Upper lobe of right lung (tissue), 1 donor: Measurements from ENCODE around the gene SPRR5. TPM values are rescaled to one million over a fixed set of nuclear protein-coding genes. Genes with fewer than 3 reads are reported as not detected.
A peak's percentile ranks its signal among the peaks of the same experiment; 100 is the strongest.

ENCODE experiments used
- ATAC-seq: fragments of 200-7000 bp; cut with Tn5 transposase; one replicate; pipeline ENCODE4 v1.9.1; 2020; ENCODE audit warnings: mild to moderate bottlenecking, moderate library complexity
- DNase-seq: peaks from one replicate; pipeline ENCODE4 v3.0.0-alpha.2; 2020
- H3K27ac ChIP-seq: fragments of 200-600 bp; one replicate; pipeline ENCODE4 v1.8.0; 2022
- H3K27me3 ChIP-seq: fragments of 200-600 bp; one replicate; pipeline ENCODE4 v1.8.0; 2022; ENCODE audit warnings: mild to moderate bottlenecking
- H3K36me3 ChIP-seq: fragments of 200-600 bp; one replicate; pipeline ENCODE4 v1.8.0; 2022
- H3K4me1 ChIP-seq: fragments of 200-600 bp; one replicate; pipeline ENCODE4 v1.8.0; 2022
- H3K4me3 ChIP-seq: fragments of 200-600 bp; one replicate; pipeline ENCODE4 v1.8.0; 2022; ENCODE audit warnings: mild to moderate bottlenecking
- H3K9me3 ChIP-seq: fragments of 200-600 bp; one replicate; pipeline ENCODE4 v1.8.0; 2022
- intact Hi-C: fragments of 100-400 bp; cut with DNase I; formaldehyde crosslinking; loops from one replicate; pipeline ENCODE4 v1.11.0; 2022
- total RNA-seq: library from RNA; stranded (reverse); fragmentation: NEBNext Ultra II Directional; extraction: Animal tissue kit (Norgen Biotek cat#: 25700); gene quantifications from one replicate; pipeline ENCODE4 v1.2.1, GENCODE V29; 2021
- TF ChIP-seq, protein P1 (sequence below): fragments of 200-600 bp; IDR thresholded peaks from one replicate; pipeline ENCODE4 v1.8.0; 2022; ENCODE audit warnings: antibody characterized with exemption
- donor health status: DM: no; HTN: yes; CAD: no; lungs with severe emphysema.

The SPRR5 gene
- total RNA-seq, 1 donor from 2014 or later = not detected

DNA sequence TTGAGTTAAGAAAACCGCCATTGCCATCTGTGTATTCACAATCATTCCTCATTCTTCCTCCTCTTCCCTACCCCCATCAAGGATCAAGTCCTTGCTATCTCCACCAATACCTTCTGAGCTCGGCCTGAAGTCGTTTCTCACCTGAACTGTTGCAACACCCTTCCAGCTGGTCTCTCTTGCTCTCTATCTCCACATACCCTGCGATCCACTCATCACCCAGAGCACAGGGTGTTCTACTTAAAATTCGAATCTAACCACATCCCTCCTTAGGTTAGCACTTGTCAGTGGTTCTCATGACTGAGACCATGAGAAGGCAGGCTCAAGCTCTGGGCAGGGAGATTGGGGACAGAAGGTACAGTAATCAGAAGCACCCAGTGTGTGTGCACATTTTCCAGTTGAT lies 34.1 kb upstream of the SPRR5 start:
- TF ChIP-seq, protein P1, sequence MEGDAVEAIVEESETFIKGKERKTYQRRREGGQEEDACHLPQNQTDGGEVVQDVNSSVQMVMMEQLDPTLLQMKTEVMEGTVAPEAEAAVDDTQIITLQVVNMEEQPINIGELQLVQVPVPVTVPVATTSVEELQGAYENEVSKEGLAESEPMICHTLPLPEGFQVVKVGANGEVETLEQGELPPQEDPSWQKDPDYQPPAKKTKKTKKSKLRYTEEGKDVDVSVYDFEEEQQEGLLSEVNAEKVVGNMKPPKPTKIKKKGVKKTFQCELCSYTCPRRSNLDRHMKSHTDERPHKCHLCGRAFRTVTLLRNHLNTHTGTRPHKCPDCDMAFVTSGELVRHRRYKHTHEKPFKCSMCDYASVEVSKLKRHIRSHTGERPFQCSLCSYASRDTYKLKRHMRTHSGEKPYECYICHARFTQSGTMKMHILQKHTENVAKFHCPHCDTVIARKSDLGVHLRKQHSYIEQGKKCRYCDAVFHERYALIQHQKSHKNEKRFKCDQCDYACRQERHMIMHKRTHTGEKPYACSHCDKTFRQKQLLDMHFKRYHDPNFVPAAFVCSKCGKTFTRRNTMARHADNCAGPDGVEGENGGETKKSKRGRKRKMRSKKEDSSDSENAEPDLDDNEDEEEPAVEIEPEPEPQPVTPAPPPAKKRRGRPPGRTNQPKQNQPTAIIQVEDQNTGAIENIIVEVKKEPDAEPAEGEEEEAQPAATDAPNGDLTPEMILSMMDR = no peak
- ATAC-seq = peak; percentile 63
- H3K27ac ChIP-seq = no peak overlapping the region

DNA sequence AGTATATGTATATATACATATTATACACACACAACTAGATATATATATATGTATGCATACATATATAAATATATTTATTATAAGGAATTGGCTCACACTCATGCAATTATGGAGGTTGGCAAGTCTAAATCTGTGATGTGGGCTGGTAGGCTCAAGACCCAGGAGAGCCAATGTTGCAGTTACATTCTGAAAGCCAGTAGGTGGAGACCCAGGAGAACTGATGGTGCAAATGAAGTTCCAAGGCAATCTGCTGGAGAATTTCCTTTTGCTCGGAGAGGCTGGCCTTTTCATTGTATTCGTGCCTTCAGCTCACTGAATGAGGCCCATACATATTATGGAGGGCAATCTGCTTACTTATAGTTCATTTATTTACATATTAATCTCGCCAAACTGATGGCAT lies 29.2 kb upstream of the SPRR5 start:
- DNase-seq (no peak), ATAC-seq (no peak)
- H3K36me3 ChIP-seq = no peaks in the 10 kb centered on the region
- no peak overlapping the region for H3K4me3 ChIP-seq
- H3K27me3 ChIP-seq = no peaks in the 10 kb centered on the region
- intact Hi-C loops = no loop called here
- no peaks in the 10 kb centered on the region for H3K4me1 ChIP-seq
- no peak overlapping the region for H3K27ac ChIP-seq
- no peaks in the 10 kb centered on the region for H3K9me3 ChIP-seq
- TF ChIP-seq, protein P1 = peak; percentile 16

More for the DNA sequence above, 34.1 kb upstream of the SPRR5 start:
- Histone ChIP-seq H3K4me1 (no peaks in the 10 kb centered on the region), H3K9me3 (no peaks in the 10 kb centered on the region), H3K27me3 (peaks cover 6% of the 10 kb centered on the region), H3K36me3 (no peaks in the 10 kb centered on the region), H3K4me3 (no peak overlapping the region)
- DNase-seq = no peak
- intact Hi-C loops = no loop called here

DNA sequence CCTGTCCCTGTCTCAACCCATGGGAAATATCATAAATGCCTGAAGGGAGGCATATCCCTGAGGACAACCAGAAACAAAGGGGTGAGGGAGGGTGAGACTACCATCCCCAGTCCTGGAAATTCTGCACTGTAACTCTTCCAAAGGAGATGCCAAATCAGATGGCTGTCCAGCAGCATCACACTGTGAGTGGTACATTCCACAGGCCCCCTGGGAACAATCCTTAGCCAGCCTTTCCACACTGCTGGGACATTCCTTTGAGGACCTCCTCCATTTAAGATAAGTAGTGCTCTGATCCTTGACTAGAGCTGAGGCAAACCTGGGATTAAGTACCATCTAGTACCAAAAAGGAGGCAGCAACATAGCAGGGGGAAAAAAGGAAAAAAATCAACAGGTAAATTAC lies 27.9 kb upstream of the SPRR5 start:
- TF ChIP-seq, protein P1 = no peak
- no peaks in the 10 kb centered on the region for H3K36me3 ChIP-seq
- H3K9me3 ChIP-seq = no peaks in the 10 kb centered on the region
- H3K4me3 ChIP-seq = no peak overlapping the region
- ATAC-seq (no peak), DNase-seq (no peak)
- intact Hi-C loops = no loop called here
- no peak overlapping the region for H3K27ac ChIP-seq
- no peaks in the 10 kb centered on the region for H3K27me3 ChIP-seq
- H3K4me1 ChIP-seq = no peaks in the 10 kb centered on the region

DNA sequence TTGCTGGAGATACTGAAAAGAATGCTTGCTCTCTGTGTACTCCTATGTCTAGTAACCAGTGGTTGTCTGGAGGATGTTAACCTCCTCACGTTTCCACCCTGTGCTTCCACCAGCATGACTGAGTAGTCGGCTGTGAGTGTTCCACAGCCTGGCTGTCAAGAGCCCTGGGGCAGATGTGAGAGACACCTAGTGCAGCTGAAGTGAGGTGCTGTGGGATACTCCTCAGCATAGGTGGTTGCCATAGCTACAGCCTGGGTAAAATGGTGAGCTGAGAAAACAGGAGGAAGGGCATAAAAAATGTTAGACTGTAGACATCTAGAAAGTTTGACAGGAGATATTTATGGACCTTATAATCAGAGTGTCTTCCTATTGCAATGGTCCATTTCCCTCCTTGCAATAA lies 22.8 kb upstream of the SPRR5 start:
- no peak for DNase-seq
- Histone ChIP-seq H3K9me3 (no peaks in the 10 kb centered on the region), H3K36me3 (no peaks in the 10 kb centered on the region), H3K27ac (no peak overlapping the region), H3K27me3 (no peaks in the 10 kb centered on the region), H3K4me1 (no peaks in the 10 kb centered on the region), H3K4me3 (no peak overlapping the region)
- TF ChIP-seq, protein P1 = no peak
- ATAC-seq = no peak
- intact Hi-C loops = no loop called here

DNA sequence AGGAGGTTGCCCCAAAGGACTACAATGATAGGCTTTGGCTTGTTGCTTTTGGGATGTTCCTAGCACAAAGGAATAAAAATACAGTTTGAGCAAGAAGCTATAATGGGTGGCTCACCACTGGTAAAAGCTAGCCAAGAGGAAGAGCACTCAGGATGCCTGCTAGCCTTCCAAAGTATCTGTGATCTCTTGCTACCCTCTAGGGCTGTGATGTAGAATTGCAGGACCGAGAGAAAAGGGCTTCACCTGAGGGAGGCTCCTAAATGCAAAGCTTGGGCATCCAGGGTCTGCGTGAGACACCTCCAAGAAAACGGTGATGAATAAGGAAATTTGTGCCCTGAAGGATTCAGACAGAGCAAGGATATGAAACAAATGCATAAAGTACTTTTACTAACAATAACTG lies 20.9 kb upstream of the SPRR5 start:
- TF ChIP-seq, protein P1 = no peak
- H3K36me3 ChIP-seq = no peaks in the 10 kb centered on the region
- no peak overlapping the region for H3K4me3 ChIP-seq
- H3K27me3 ChIP-seq = no peaks in the 10 kb centered on the region
- intact Hi-C loops = no loop called here
- ATAC-seq = peak; percentile 41
- H3K9me3 ChIP-seq = no peaks in the 10 kb centered on the region
- no peak overlapping the region for H3K27ac ChIP-seq
- DNase-seq = no peak
- no peaks in the 10 kb centered on the region for H3K4me1 ChIP-seq

DNA sequence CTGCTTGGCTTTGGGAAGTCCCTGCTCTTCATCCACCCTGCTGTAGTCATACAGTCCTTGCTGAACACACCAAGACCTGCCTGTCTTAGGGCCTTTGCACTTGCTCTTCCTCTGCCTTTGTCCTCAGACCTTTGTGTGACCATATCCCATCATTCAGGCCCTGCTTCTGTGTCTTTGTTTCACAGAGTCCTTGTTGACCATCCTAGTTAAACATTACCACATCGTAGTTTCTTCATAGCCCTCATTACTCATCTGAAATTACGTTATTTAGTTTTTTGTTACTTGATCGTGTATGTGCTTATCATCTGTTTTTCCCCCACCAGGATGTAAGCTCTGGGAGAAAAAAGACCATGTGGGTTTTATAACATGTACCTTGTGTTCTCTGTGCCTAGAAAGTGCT lies 18.3 kb upstream of the SPRR5 start:
- intact Hi-C loops = no loop called here
- Histone ChIP-seq H3K27ac (no peak overlapping the region), H3K36me3 (no peaks in the 10 kb centered on the region), H3K4me3 (no peak overlapping the region), H3K9me3 (no peaks in the 10 kb centered on the region), H3K4me1 (no peaks in the 10 kb centered on the region), H3K27me3 (no peaks in the 10 kb centered on the region)
- TF ChIP-seq, protein P1 = no peak
- ATAC-seq (no peak), DNase-seq (no peak)
